ENCODE data around the gene INTS4. TPM values are rescaled to one million over a fixed set of nuclear protein-coding genes. Genes with fewer than 3 reads are reported as not detected.
"Not testable (repeated sequence)": the region's sequence is repeated elsewhere in the genome, so short reads cannot be mapped to it uniquely, and the experiment has no call there.

INTS4 gene
- total RNA-seq, 4 donors from 2014 or later = 16.5 to 32.1 (median 18.8) TPM

GRCh38 chr11:78030429-78031325, 36.2 kb upstream of the INTS4 start:
- no peaks in the 10 kb centered on the region for H3K36me3 ChIP-seq
- TF ChIP-seq POLR2AphosphoS5 (IDR thresholded peaks at IDR 0.05) (no peak), POLR2A (IDR thresholded peaks at IDR 0.05) (no peak), EP300 (IDR thresholded peaks at IDR 0.05) (no peak)
- TF ChIP-seq, protein P1, sequence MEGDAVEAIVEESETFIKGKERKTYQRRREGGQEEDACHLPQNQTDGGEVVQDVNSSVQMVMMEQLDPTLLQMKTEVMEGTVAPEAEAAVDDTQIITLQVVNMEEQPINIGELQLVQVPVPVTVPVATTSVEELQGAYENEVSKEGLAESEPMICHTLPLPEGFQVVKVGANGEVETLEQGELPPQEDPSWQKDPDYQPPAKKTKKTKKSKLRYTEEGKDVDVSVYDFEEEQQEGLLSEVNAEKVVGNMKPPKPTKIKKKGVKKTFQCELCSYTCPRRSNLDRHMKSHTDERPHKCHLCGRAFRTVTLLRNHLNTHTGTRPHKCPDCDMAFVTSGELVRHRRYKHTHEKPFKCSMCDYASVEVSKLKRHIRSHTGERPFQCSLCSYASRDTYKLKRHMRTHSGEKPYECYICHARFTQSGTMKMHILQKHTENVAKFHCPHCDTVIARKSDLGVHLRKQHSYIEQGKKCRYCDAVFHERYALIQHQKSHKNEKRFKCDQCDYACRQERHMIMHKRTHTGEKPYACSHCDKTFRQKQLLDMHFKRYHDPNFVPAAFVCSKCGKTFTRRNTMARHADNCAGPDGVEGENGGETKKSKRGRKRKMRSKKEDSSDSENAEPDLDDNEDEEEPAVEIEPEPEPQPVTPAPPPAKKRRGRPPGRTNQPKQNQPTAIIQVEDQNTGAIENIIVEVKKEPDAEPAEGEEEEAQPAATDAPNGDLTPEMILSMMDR (IDR thresholded peaks at IDR 0.05) = no peak
- no peaks in the 10 kb centered on the region for H3K27me3 ChIP-seq
- peaks cover 0 to 16% (median 6%) of the 10 kb centered on the region in 3 donors for H3K4me1 ChIP-seq
- no peaks in the 10 kb centered on the region for H3K9me3 ChIP-seq
- no peak overlapping the region for H3K4me3 ChIP-seq
- no peak overlapping the region for H3K27ac ChIP-seq
- WGBS, 2 donors (ENCODE audit: low coverage in 1 of 2) = 23 to 60% methylated on average over 2 to 6 of the region's 7 CpGs
- peak; percentile 71 for ATAC-seq

DNA sequence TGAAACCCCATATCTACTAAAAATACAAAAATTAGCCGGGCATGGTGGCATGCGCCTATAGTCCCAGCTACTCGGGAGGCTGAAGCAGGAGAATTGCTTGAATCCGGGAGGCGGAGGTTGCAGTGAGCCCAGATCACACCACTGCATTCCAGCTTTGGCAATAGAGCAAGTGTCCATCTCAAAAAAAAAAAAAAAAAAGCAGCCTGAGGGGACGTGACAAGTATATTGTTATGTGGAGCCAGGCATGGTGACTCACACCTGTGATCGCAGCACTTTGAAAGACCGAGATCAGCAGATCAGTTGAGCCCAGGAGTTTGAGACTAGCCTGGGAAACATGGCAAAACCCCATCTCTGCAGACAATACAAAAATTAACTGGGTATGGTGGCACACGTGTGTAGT, 34.0 kb upstream of the INTS4 start:
- H3K27me3 ChIP-seq, H3K27ac ChIP-seq, H3K36me3 ChIP-seq, ATAC-seq, H3K4me3 ChIP-seq, H3K9me3 ChIP-seq: not testable (repeated sequence)
- WGBS, 2 donors (ENCODE audit: low coverage in 1 of 2) = 85 to 86% methylated on average over 7 of the region's 9 CpGs
- peaks cover 0 to 18% (median 6%) of the 10 kb centered on the region in 3 donors for H3K4me1 ChIP-seq

DNA sequence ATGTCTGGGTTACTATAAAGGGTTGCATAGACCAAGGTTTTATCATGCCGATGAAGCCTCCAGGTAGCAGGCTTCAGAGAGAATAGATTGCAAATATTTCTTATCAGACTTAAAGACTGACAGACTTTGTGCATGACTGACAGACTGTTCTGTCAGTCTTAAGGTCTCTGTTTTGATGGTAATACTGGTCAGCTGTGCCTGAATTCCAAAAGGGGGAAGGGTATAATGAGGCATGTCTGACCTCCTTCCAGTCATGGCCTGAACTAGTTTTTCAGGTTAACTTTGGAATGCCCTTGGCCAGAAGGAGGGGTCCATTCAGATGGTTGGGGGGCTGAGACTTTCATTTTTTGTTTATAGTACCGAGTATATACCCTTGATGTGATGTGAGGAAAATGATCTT, 33.3 kb upstream of the INTS4 start:
- H3K4me1 ChIP-seq = peaks cover 0 to 25% (median 6%) of the 10 kb centered on the region in 3 donors
- H3K4me3 ChIP-seq = no peak overlapping the region
- H3K27me3 ChIP-seq = no peaks in the 10 kb centered on the region
- 93 to 100% methylated on average over 1 to 2 of the region's 2 CpGs for WGBS, 2 donors (ENCODE audit: low coverage in 1 of 2)
- no peaks in the 10 kb centered on the region for H3K9me3 ChIP-seq
- TF ChIP-seq POLR2AphosphoS5 (IDR thresholded peaks at IDR 0.05) (no peak), EP300 (IDR thresholded peaks at IDR 0.05) (no peak), POLR2A (IDR thresholded peaks at IDR 0.05) (no peak)
- TF ChIP-seq, protein P1 (IDR thresholded peaks at IDR 0.05) = no peak
- H3K36me3 ChIP-seq = no peaks in the 10 kb centered on the region
- ATAC-seq = no peak
- no peak overlapping the region for H3K27ac ChIP-seq

GRCh38 chr11:78025378-78025777, 30.9 kb upstream of the INTS4 start:
- Histone ChIP-seq H3K36me3 (no peaks in the 10 kb centered on the region), H3K4me1 (peaks cover 0 to 12% (median under 1%) of the 10 kb centered on the region in 3 donors), H3K9me3 (no peaks in the 10 kb centered on the region), H3K27me3 (no peaks in the 10 kb centered on the region), H3K4me3 (no peak overlapping the region), H3K27ac (no peak overlapping the region)
- no peak for ATAC-seq
- TF ChIP-seq, protein P1 (IDR thresholded peaks at IDR 0.05) = no peak
- no peak for TF ChIP-seq EP300 (IDR thresholded peaks at IDR 0.05)
- no peak for TF ChIP-seq POLR2A (IDR thresholded peaks at IDR 0.05)
- TF ChIP-seq POLR2AphosphoS5 (IDR thresholded peaks at IDR 0.05) = no peak

DNA sequence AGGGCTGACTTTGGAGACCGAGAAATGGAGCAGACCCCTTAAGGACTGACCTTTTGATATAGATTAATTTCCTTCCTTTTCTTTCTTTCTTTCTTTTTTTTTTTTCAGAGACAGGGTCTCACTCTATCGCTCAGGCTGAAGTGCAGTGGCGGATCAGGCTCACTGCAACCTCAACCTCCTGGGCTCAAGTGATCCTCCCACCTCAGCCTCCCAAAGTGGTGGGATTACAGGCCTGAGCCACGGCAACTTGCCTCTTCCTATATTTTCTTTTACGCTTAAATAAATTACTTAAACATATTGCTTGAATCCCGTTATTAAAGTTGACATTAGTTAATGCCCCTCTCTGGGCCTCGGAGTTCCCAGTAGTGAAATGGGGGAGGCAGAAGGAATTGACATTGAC, 29.0 kb upstream of the INTS4 start:
- no peaks in the 10 kb centered on the region for H3K9me3 ChIP-seq
- peak overlapping the region in 1 of 4 donors; percentile 65 for H3K27ac ChIP-seq
- peak overlapping the region in 1 of 2 donors; percentile 58 for H3K4me3 ChIP-seq
- WGBS, 2 donors (ENCODE audit: low coverage in 1 of 2) = 65 to 87% methylated on average over 4 to 7 of the region's 7 CpGs
- no peaks in the 10 kb centered on the region for H3K36me3 ChIP-seq
- TF ChIP-seq, protein P1 (IDR thresholded peaks at IDR 0.05) = no peak
- TF ChIP-seq POLR2AphosphoS5 (IDR thresholded peaks at IDR 0.05) = no peak
- no peak for TF ChIP-seq EP300 (IDR thresholded peaks at IDR 0.05)
- TF ChIP-seq POLR2A (IDR thresholded peaks at IDR 0.05) = no peak
- H3K4me1 ChIP-seq = peaks cover 0 to 9% (median 0%) of the 10 kb centered on the region in 3 donors
- no peaks in the 10 kb centered on the region for H3K27me3 ChIP-seq
- no peak for ATAC-seq
